GM12891 (cell line): Measurements from ENCODE around the gene CAPS2.

Experiments used
- POLR2A ChIP-seq: IDR thresholded peaks from 2 replicates; pipeline ENCODE4 v1.6.1; 2011; ENCODE audit warnings: low read depth, low read length, control low read depth
- SPI1 ChIP-seq: IDR thresholded peaks from 2 replicates; pipeline ENCODE4 v1.6.1; 2011; ENCODE audit warnings: low read depth, low read length, control low read depth
- TAF1 ChIP-seq: IDR thresholded peaks from 2 replicates; pipeline ENCODE4 v1.6.1; 2011; ENCODE audit warnings: low read depth, low read length, control low read depth

GRCh38 chr12:75305412-75306332 is 24.5 kb downstream of the CAPS2 start:
- TF ChIP-seq POLR2A (no peak), TAF1 (no peak), SPI1 (no peak)
